BLaER1 (cell line): ENCODE data around the gene TRPV3.

Source experiments
- H3K27ac ChIP-seq: shearing (Covaris generic); formaldehyde crosslinking; 2 replicates; pipeline ENCODE4 v1.8.1; 2022
- H3K27me3 ChIP-seq: shearing (Covaris generic); formaldehyde crosslinking; 2 replicates; pipeline ENCODE4 v1.8.1; 2022
- H3K36me3 ChIP-seq: shearing (Covaris generic); formaldehyde crosslinking; 2 replicates; pipeline ENCODE4 v1.8.1; 2022
- H3K4me1 ChIP-seq: shearing (Covaris generic); formaldehyde crosslinking; 2 replicates; pipeline ENCODE4 v1.8.1; 2022
- H3K4me2 ChIP-seq: shearing (Covaris generic); formaldehyde crosslinking; 2 replicates; pipeline ENCODE4 v1.8.1; 2022
- H3K4me3 ChIP-seq: shearing (Covaris generic); formaldehyde crosslinking; 2 replicates; pipeline ENCODE4 v1.8.1; 2022
- H3K9ac ChIP-seq: shearing (Covaris generic); formaldehyde crosslinking; 2 replicates; pipeline ENCODE4 v1.8.1; 2022
- H3K9me3 ChIP-seq: shearing (Covaris generic); formaldehyde crosslinking; 2 replicates; pipeline ENCODE4 v1.8.1; 2022
- H4K20me1 ChIP-seq: shearing (Covaris generic); formaldehyde crosslinking; 2 replicates; pipeline ENCODE4 v1.8.1; 2022
- Cebpa-rat ChIP-seq: shearing (Covaris generic); IDR thresholded peaks from 2 replicates; pipeline ENCODE4 v1.8.1; 2022

The TRPV3 gene

DNA sequence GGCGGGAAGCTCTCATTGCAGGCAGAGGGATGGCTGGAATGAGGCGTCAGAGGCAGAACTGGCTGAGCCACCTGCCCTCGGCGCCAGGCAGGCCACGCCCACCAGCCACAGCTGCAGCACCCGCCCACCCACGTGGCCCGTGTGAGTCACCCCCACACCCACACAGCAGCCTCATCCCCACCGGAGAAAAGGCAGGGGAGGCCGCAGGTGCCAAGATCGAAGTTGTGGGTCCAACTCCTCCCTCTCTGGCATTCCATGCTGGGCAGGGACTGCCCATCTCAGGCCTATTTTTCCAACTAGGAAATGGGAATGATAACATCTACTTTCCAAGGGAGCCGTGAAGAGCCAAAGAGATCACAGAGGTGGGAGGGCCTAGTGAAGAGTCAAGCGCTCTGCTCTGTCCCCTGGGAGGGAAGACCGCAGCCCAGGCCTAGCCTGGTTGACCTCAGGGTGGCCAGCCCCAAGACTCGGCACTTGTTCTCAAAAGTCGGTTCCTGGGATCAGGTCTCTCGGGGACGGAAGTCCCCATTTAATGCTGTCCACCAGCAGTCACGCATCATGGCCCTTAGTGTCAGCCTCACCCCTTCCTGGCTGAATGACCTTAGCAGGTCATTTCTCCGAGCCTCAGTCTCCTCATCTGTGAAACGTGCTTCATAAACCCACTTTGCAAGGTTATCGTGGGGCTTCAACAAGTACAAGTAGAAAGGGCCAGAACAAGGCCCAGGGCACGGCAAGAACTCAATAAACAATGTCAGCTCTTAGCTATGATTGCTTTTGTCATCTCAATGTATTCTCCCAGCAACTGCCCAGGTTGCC is at the start of gene TRPV3:
TRPV3 (minus strand) TSS at position 45 of the 816 bp plus-strand sequence. CDS start 2,962 bp downstream, outside the sequence.
- Histone ChIP-seq H4K20me1 (no peaks in the 10 kb centered on the region), H3K9me3 (no peaks in the 10 kb centered on the region), H3K4me3 (no peak within 1 kb of the TSS), H3K9ac (no peak within 1 kb of the TSS), H3K4me2 (peak within 1 kb of the TSS; percentile 53), H3K4me1 (peaks cover 41% of the 10 kb centered on the region), H3K27ac (peak within 1 kb of the TSS; percentile 63), H3K36me3 (no peaks in the 10 kb centered on the region), H3K27me3 (no peaks in the 10 kb centered on the region)
- TF ChIP-seq Cebpa-rat: no peak

DNA sequence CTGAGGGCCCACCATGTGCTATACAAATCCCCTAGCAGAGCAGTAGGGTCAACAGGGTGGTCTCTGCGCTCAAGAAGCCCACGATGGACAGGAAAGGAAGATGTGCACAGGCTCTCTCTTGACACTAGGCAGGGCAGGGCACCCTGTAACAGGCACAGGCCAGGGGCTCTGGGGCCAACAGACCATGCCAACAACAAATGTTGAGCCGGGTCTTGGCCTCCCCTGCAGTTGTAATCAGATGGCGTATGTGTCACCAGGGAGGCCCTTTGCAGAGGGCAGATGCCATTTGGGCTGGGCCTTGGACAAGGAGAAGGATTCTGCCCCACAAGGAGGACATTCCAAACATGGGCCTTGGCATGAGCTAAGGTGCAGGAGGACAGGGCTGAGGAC is 46.3 kb upstream of the TRPV3 start:
- H3K4me3 ChIP-seq: no peak overlapping the region
- no peaks in the 10 kb centered on the region for H3K27me3 ChIP-seq
- H4K20me1 ChIP-seq: 0 out of 2 replicates have a peak, but pooled peaks cover 6% of the 10 kb centered on the region
- peaks cover 66% of the 10 kb centered on the region for H3K36me3 ChIP-seq
- H3K9me3 ChIP-seq: no peaks in the 10 kb centered on the region
- H3K4me1 ChIP-seq: no peaks in the 10 kb centered on the region
- TF ChIP-seq Cebpa-rat: no peak
- no peak overlapping the region for H3K4me2 ChIP-seq
- H3K27ac ChIP-seq: no peak overlapping the region
- no peak overlapping the region for H3K9ac ChIP-seq

DNA sequence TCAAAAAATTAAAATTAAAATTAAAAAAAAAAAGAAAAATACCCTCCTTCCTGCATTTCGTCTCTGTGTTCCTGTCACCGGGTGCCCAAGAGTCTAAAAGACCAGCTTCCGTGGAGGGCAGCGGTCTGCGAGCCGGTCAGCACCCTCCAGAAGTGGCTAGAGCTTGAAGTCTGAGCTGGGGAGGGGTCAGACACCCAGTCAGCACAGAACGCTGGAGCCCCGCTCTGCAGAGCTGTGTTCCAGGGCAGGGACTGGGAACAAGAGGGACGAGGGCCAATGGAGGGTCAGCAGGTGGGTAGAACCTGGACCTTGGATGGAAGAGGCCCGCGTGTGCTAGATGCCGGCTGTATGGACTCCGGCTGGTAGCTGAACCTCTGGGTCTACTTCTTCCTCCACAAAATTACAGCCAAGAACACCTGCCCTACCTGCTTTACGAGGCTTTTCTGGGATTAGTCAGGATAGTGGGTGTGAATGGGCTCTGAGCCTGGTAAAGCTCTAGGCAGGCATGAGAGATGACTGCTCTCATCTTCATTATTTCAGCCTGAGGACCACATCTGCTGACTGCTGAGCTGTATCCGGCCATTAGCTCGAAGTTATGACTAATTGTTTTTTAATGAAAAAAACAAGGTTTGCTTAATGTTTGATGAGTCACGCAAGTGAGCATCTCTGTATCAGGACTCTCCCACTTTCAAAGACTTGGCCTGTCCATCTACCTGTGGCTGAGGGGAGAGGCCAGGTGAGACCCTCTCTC is 45.7 kb upstream of the TRPV3 start:
- Histone ChIP-seq H3K36me3 (peaks cover 60% of the 10 kb centered on the region), H3K27me3 (no peaks in the 10 kb centered on the region), H3K4me3 (no peak overlapping the region), H3K4me2 (no peak overlapping the region), H3K27ac (no peak overlapping the region), H3K4me1 (no peaks in the 10 kb centered on the region), H4K20me1 (0 out of 2 replicates have a peak, but pooled peaks cover under 1% of the 10 kb centered on the region), H3K9ac (no peak overlapping the region), H3K9me3 (no peaks in the 10 kb centered on the region)
- no peak for TF ChIP-seq Cebpa-rat

- H3K4me3 ChIP-seq: no peak overlapping the region
- no peak overlapping the region for H3K27ac ChIP-seq
- TF ChIP-seq Cebpa-rat: no peak
- no peak overlapping the region for H3K9ac ChIP-seq
- H3K4me1 ChIP-seq: no peaks in the 10 kb centered on the region
- H4K20me1 ChIP-seq: no peaks in the 10 kb centered on the region
- H3K9me3 ChIP-seq: no peaks in the 10 kb centered on the region
- no peak overlapping the region for H3K4me2 ChIP-seq
- no peaks in the 10 kb centered on the region for H3K27me3 ChIP-seq
- H3K36me3 ChIP-seq: peaks cover 52% of the 10 kb centered on the region
These were observed 44.9 kb upstream of the TRPV3 start for GRCh38 chr17:3602499-3602898.

GRCh38 chr17:3600529-3601205 is 43.1 kb upstream of the TRPV3 start:
- Histone ChIP-seq H3K27me3 (no peaks in the 10 kb centered on the region), H3K27ac (no peak overlapping the region), H3K9me3 (no peaks in the 10 kb centered on the region), H4K20me1 (no peaks in the 10 kb centered on the region), H3K9ac (no peak overlapping the region), H3K4me1 (no peaks in the 10 kb centered on the region), H3K4me3 (no peak overlapping the region), H3K4me2 (no peak overlapping the region), H3K36me3 (peaks cover 43% of the 10 kb centered on the region)
- no peak for TF ChIP-seq Cebpa-rat

DNA sequence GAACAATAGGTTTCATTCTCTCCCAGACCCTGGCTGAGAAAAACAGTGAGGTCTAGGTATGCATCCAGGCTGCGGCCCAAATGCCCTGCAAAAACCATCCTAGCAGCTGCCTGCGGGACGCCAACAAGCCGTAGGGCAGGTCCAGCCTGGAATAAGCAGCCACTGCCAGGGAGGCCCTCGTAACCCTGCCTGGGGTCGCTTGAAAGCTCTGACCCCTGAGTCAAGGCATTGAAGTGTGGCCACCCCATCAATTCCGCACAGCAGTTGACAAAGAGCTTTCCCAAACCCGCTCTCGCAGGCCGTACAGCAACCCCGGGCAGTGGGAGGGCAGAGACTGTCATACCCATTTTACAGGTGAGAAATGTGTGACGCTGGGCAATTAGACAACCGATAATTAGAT is 40.5 kb upstream of the TRPV3 start:
- no peak overlapping the region for H3K4me3 ChIP-seq

DNA sequence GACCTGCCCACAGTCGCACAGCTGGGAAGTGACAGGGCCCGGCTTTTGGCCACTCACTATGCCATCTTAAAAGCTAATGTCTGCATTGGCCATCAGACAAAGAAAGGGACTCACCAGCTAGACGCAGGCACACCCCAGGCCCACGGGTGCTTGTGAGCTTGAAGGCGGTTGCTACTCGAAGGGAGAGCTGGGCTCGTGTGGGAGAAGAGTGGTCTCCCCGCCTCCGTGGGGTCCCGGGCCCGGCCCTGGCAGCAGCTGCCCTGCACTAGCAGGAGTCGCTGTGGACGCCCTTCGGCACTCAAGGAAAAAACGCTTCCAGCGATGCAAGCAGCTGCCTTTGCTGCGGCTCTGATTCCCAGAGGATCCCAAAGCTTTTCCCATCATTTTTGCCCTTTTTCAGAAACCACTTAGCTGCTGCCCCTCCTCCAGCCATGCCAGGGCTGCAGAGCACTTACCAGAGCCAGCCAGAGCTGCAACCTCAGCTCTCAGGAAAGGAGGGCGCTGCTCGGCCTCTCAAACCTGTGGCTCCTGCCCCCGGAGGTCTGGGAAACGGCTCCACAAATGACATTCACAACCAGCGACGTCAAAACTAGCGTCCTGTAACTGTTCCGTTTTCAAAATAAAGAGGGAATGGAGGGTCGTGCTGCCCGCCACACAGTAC is 39.3 kb upstream of the TRPV3 start:
- Histone ChIP-seq H3K9me3 (no peaks in the 10 kb centered on the region), H4K20me1 (no peaks in the 10 kb centered on the region), H3K36me3 (peaks cover 14% of the 10 kb centered on the region; the same call in 1 of the 2 replicates), H3K27ac (no peak overlapping the region), H3K27me3 (no peaks in the 10 kb centered on the region), H3K9ac (no peak overlapping the region), H3K4me2 (no peak overlapping the region), H3K4me3 (no peak overlapping the region), H3K4me1 (no peaks in the 10 kb centered on the region; the same call in 1 of the 2 replicates)
- TF ChIP-seq Cebpa-rat: no peak

More for the DNA sequence above, 40.5 kb upstream of the TRPV3 start:
- Histone ChIP-seq H3K36me3 (peaks cover 23% of the 10 kb centered on the region; the same call in 1 of the 2 replicates), H3K4me1 (no peaks in the 10 kb centered on the region; the same call in 1 of the 2 replicates), H4K20me1 (no peaks in the 10 kb centered on the region), H3K27ac (no peak overlapping the region), H3K4me2 (no peak overlapping the region), H3K9me3 (no peaks in the 10 kb centered on the region), H3K27me3 (no peaks in the 10 kb centered on the region), H3K9ac (no peak overlapping the region)
- TF ChIP-seq Cebpa-rat: no peak

DNA sequence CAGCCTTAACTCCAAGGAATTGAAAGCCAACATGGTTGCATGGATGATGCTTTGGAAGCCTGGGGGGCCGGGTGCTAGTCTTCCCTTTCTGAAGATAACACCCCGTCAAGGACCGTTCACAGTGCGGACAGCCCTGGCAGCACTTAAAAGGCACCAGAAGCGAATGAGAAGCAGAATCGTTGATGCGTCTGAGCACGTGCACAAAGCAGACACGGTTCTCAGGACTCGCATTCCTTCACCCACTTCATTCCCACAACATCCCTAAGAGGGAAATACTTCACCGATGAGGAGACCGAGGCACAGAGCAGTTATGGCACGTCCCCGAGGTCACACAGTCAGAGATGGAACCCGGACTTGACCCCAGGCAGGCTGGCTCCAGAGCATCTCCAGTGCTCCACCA is 37.4 kb upstream of the TRPV3 start:
- no peaks in the 10 kb centered on the region for H3K27me3 ChIP-seq
- no peaks in the 10 kb centered on the region for H4K20me1 ChIP-seq
- H3K36me3 ChIP-seq: peaks cover 11% of the 10 kb centered on the region; the same call in 1 of the 2 replicates
- H3K4me3 ChIP-seq: no peak overlapping the region
- no peak overlapping the region; the same call in 1 of the 2 replicates for H3K27ac ChIP-seq
- H3K9ac ChIP-seq: no peak overlapping the region
- TF ChIP-seq Cebpa-rat: no peak
- H3K4me2 ChIP-seq: no peak overlapping the region
- H3K4me1 ChIP-seq: peaks cover 17% of the 10 kb centered on the region
- H3K9me3 ChIP-seq: no peaks in the 10 kb centered on the region
